IPS-11a (cell line): Measurements from ENCODE around the gene DCDC2C.

Experiments used
- H3K4me3 ChIP-seq: one replicate; pipeline ENCODE4 v1.5.1; 2013; ENCODE audit warnings: low read depth, low read length, control low read depth

DCDC2C gene

DNA sequence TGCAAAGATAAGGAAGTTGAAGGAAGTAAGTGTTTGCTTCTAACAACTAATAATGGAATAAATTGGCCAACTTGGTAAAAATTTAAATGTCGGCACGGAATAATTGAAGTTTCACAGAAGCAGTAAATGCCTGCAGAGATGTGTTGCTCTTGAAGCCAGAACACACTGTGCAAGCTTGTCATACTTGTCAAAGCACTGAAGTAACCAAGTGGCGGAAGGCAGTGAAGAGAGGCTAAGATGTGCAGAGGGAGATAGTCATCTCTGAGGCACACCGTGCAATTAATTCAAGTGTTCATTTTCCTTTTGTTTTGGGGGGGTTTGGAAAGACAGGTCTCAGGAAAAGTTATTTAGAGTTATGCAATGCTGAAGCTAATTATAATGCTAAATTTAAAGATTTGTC is 5.2 kb downstream of the DCDC2C start:
- no peak overlapping the region for H3K4me3 ChIP-seq

- no peak overlapping the region for H3K4me3 ChIP-seq
Observed at GRCh38 chr2:3709225-3709624, 5.8 kb downstream of the DCDC2C start.

GRCh38 chr2:3712424-3712823 is 9.0 kb downstream of the DCDC2C start:
- no peak overlapping the region for H3K4me3 ChIP-seq

- no peak overlapping the region for H3K4me3 ChIP-seq
Observed at GRCh38 chr2:3712831-3713503, 9.6 kb downstream of the DCDC2C start.

GRCh38 chr2:3718679-3719078 is 15.3 kb downstream of the DCDC2C start:
- no peak overlapping the region for H3K4me3 ChIP-seq

DNA sequence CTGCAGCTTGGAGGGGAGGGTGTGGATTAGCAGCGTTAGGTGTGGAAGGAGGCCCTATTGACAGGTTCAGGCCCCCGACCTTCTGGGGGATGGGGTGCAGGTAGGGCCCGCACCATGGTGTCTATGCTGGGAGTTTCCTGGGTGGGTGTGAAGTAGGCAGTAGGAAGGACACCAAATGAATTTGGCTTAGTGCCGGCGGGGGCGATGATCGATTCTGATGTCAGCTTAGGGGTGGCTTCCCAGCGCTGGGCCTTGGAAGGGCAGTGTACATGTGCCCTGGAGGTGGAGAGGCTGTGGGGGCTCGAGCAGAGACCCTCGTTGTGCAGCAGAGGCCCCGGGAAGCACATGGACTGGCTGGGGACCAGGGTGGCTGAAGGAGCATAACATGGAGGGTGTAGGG is 21.6 kb downstream of the DCDC2C start:
- H3K4me3 ChIP-seq = no peak overlapping the region

- H3K4me3 ChIP-seq = no peak overlapping the region
Observed at GRCh38 chr2:3725458-3726250, 22.3 kb downstream of the DCDC2C start.

- no peak overlapping the region for H3K4me3 ChIP-seq
Observed at GRCh38 chr2:3726511-3726910, 23.1 kb downstream of the DCDC2C start.

- no peak overlapping the region for H3K4me3 ChIP-seq
Observed at GRCh38 chr2:3727397-3728045, 24.1 kb downstream of the DCDC2C start.

DNA sequence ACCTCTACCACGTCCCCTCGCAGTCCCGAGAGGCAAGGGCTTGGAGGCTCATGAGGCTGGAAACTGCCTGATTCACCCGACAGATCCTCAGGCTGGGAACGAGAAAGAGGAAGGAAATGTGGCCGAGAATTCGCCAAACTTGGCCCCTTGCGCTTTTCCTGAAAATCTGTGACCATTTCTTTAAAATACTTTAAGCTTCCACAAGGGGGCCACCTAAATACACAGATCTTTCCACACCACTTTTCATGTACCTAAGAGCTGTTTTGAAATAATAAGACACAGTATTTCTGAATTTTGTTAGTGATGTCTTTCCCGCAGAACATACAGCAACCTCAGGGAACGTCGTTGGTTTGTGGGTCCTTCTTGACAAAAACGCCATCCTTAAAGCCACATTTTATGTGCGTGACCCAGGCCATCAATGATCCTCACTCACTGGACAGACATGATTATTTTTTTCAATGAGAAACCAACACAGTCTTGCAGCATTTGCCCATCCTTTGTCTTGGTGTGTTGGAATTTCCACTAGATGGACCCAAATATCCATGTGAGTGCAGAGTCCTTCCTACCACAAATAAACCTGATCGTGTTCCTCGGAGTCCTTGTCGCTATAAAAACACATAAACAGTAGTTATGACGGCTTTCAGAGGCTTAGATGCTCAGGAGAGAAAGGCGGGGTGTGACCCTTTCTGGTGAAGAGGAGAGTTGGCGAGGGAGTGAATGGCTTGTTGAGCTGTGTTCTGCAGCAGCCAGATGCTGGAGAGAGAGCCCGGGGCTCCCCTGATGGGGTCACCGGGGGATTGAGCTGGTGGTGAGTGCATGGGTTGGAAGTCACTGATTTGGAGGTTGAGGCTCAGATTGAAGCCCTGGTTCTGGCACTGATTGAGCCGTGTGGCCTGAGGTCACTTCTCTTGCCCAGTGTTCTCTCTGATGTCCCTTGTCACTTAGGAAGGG is 25.0 kb downstream of the DCDC2C start:
- no peak overlapping the region for H3K4me3 ChIP-seq

- H3K4me3 ChIP-seq = no peak overlapping the region
Observed at GRCh38 chr2:3729055-3729448, 25.7 kb downstream of the DCDC2C start.

DNA sequence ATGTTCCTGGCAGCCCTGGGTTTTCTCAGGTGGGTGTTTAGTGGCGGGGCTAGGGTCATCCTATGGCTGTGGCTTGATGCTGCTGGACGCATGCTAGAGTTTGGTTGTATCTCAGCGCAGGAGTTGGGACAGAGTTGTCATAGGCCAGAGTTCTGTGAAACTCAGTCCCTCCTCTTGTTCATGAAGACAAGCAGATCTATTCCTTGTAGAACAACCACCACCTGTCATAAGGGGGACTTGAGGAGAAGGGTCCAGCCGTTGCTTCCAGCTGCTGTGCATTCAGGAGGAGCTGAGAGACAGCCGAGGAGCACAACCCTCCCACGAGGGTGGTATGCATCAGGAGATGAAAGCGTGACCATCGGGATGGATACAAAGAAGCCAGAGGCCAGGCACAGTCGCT is 26.4 kb downstream of the DCDC2C start:
- no peak overlapping the region for H3K4me3 ChIP-seq

- no peak overlapping the region for H3K4me3 ChIP-seq
Observed at GRCh38 chr2:3730646-3731045, 27.3 kb downstream of the DCDC2C start.

DNA sequence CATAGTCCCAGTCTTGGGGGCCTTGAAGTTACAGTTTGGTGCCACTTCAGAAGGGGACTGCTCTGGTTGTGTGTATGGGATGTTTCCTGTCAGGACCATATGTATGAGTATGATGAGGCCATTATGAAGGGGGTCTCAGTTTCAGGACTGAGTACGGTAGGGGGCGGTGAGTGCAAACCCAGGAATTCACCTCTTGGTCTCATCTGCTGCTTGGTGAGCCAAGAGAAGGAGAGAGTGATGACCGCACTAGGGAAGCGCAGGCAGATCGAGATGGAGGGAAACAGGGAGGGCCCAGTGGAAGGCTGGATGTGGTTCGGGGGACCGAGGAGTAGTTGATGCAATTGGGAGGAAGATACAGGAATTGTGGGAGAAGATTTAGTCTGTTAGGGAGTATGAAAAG is 28.5 kb downstream of the DCDC2C start:
- H3K4me3 ChIP-seq = no peak overlapping the region

- H3K4me3 ChIP-seq = no peak overlapping the region
Observed at GRCh38 chr2:3736112-3736511, 32.7 kb downstream of the DCDC2C start.

DNA sequence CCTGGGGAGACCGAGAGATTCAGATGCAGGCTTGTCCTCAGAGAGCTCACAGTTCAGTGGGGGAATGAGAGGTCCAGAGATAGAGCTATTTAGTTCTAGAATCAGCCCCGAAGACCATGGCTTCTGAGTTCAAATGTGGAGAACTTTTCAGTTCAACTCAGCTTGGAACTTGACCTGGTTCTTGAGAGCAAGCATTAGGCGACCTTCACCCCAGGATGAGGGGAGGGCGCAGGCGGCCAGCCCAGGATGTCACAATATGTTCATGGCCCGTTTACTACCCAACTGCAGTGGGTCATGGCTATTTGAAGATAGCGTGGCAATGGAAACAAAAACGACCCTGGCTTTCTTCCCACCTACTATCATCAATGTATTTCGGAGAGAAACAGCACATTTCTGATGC is 33.8 kb downstream of the DCDC2C start:
- no peak overlapping the region for H3K4me3 ChIP-seq

DNA sequence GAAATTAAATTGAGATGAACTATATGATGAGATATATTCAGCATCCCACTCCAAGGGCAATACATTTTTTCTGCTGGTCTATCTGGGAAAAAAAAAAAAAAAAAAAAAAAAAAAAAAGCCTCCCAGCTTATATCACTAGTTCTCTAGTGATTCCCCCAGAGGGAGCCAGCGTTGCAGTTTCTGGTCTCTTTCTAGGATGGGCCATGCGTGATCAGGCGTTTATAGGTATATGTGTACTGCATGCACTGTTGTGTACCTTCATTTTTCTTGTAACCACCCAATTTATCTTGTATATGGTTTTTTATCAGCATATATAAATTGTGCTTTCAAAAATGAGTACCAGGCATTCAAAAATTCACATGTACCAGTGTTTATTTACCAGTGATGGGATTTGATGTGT is 35.1 kb downstream of the DCDC2C start:
- no peak overlapping the region for H3K4me3 ChIP-seq

GRCh38 chr2:3739313-3739712 is 35.9 kb downstream of the DCDC2C start:
- H3K4me3 ChIP-seq = no peak overlapping the region

GRCh38 chr2:3741396-3741795 is 38.0 kb downstream of the DCDC2C start:
- no peak overlapping the region for H3K4me3 ChIP-seq

- no peak overlapping the region for H3K4me3 ChIP-seq
Observed at GRCh38 chr2:3741867-3742602, 38.7 kb downstream of the DCDC2C start.
